Forelimb muscle (tissue), 1 donor: Measurements from ENCODE around the gene PPM1H. TPM values are rescaled to one million over a fixed set of nuclear protein-coding genes. Genes with fewer than 3 reads are reported as not detected.
A peak's percentile ranks its signal among the peaks of the same experiment; 100 is the strongest.

ENCODE experiments used
- DNase-seq: peaks from one replicate; pipeline ENCODE4 v3.0.0-alpha.2; 2013; ENCODE audit warnings: low read depth
- polyA plus RNA-seq: library from polyadenylated mRNA; unstranded; fragments of 120-200 nt; gene quantifications from one replicate; pipeline ENCODE4 v1.2.1, GENCODE V29; 2013; ENCODE audit not compliant: insufficient read length

PPM1H gene
- polyA plus RNA-seq, 1 donor: 3.1 TPM

GRCh38 chr12:62713723-62714122 is 221.2 kb downstream of the PPM1H start:
- no peak for DNase-seq

- no peak for DNase-seq
Observed at GRCh38 chr12:62712681-62713573, 222.0 kb downstream of the PPM1H start.

GRCh38 chr12:62711631-62712241 is 223.2 kb downstream of the PPM1H start:
- no peak for DNase-seq

DNA sequence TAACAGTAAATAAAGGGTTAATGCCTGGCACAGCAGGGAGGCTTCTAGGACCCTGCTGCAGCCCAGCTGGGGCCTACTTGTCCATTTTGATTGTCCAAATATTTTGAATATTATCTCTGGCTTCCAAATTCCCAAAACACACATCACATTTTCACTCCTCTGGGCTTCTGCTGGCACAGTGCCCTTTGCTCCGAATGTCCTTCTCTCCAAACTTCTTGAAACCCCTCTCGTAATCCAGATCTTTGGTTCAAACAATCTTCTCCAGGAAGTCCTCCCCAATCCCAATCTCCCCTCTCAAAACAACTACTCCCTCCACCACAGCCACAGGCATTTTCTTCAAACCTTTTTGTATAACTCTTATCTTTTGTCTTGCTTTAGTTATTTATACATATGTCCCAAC is 225.6 kb downstream of the PPM1H start:
- DNase-seq: no peak

DNA sequence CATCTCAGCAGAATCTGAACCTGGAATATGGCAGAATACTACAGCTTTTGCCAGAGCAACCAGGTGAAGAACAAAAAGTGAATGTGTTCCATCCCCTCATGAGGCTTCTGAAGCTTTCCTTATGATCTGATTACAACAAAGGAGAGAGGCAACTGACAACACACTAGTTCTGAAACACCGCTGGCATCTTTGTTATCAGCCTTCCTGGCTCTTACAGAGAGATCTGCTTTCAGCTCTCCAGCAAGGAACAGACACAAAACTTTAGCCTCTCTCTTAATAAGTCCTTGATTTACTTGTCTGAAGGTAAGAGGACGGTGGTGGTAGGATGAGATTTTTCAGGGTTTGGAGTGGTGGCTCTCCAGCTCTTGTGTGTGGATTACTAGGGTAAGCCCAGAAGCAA is 227.0 kb downstream of the PPM1H start:
- no peak for DNase-seq

DNA sequence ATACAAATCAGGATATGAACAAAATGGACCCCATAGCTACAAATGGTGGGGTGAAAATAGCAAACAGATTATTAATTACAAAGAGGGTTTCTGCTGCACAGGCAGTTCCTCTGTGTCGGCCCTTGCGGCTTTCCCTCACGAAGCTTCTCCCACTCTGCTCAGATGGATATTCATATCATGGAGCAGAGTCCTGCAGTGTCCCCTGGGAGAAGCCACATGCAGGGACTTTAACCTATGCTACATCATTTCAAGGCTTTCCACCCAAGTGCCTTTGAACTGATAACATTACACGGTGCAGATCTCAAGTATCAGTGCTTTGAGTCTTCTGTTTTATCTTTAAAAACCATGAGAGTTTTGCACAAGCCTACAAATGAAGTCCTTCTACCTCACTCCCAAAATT is 229.1 kb downstream of the PPM1H start:
- no peak for DNase-seq

DNA sequence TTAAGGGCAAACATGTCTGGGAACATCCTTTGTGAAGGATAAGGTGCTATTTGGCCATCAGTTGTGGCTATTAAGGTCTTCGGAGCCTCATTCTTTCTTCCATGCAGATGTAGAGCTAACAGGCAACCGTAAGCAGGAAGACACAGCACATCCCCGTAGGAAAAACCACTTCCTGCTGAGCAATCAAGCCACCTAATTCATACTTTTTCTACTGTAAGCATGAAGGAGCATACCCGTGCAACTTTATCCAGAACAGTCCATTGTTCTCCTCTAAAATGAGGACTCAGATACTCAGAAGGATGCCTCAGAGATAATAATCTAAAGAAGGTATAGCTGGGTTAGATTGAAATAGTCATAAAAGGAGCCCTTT is 232.0 kb downstream of the PPM1H start:
- no peak for DNase-seq

DNA sequence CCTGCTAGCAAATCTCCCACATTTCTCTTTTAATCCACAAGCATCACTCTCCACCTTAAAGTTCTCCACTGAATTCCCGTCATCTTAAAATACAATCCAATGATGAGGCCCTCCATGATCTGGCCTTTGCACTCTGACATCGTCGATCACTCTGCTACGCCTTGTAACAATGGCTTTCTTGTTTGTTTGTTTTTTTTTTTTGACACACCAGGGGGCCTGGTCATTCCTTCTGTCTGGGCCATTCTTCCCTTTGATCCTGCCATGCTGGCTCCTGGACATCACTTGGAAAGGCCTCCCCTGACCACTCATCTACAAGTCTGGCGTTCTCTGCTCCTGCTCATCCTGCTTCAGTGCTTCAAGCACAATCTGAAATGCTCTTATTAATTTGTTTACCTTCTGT is 233.5 kb downstream of the PPM1H start:
- no peak for DNase-seq

- no peak for DNase-seq
Observed at GRCh38 chr12:62700091-62700880, 234.7 kb downstream of the PPM1H start.

DNA sequence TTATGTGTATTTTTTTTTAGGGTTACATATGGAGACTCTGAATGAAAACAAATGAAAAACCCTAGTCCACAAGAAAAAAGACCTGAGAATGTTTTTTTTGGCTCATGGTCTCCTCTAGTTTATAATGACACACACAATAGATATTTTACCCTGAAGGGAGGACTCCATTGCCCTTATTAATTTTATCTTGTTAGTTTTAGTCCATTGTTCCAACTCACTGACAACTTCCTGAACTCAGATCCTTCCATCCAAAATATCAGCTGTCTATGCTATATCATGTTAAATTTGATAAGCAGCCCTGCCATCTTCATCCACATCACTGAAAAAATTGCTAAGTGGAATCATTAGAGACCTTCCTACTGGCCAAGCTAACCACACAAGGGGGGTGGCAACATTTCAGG is 236.2 kb downstream of the PPM1H start:
- DNase-seq: no peak

- no peak for DNase-seq
Observed at GRCh38 chr12:62697893-62698292, 237.1 kb downstream of the PPM1H start.

- no peak for DNase-seq
Observed at GRCh38 chr12:62695696-62696095, 239.3 kb downstream of the PPM1H start.

DNA sequence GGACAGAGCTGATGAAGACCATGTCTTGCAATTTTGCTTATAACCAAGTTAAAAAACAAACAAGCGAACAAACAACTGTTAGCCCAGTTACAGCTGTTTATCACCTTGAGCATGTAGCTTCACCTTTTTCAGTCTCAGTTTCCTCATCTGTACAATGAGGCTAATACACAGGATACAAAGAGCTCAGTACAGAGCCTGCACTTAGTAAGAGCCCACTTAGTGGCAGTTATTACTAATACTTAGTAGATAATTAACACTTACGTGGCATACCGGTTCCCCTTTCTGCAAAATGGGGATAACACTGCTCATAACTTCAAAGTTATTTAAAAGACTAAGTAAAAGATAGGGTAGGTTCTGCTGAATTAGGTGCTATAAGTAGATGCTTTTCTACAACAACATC is 240.3 kb downstream of the PPM1H start:
- no peak for DNase-seq

DNA sequence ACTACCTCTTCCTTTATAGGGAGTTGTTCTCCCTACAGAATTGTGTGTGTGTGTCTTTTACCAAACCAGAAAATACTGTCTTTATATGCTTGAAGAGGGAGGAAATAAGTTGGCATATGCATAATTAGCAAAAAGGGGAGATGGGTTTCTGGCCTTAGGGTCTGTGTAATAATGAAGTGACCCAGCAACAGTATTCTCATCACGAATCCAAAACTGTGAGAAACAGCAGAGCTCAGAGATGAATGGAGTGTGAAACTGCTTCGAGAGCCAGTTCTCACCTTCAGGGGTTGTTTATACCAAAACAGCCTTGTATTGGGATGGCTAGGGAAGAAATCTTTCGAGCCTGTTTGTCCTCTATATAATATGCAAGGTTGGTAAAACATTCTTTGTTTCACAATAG is 240.8 kb downstream of the PPM1H start:
- no peak for DNase-seq

DNA sequence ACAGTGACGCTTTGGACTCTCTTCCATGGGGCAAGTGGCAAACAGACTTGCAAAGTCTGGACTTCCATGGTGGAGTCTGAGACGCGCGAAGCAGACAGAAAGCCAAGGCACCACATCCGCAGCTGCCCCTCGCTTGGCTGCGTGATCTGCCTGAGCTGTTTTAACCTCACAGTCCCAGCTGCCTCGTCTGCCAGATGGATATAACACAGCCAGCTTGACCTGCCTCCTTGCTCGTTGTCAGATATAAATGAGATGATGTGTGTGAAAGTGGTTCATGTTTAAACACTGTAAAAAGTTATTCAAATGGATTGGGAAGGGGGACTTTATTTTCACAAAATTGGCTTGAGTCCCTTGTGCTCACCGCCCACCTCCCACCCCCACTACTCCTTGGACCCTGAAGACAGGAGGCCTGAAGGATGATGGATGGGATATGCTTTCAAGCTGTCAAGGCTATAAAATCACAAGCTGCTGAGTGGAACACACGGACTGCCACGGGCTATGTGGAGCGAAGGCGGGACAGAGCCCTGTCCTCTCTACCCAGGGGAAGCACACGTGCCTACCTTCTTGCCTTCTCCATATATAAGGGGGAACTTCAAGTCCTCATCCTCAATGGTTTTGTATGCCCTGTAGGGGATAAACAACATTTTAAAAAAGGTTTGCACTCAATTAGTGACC is 241.4 kb downstream of the PPM1H start:
- no peak for DNase-seq

DNA sequence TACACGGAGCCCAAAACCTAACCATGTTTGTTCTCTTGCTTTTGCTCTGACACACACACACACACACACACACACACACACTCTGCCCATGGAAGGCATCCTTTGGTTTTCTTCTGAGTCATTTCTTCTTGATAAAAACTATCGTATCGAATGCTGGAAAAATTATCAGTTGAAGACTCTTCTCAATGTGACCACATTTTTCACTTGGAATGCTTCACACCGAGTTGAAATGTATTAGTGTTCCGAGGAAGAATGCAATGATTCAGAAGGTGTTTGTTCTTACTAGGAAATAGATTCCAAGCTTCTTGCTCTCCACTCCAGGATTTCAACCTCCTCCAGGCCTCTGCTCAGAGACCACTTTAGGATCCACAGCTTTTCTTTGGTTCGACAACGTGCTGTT is 242.1 kb downstream of the PPM1H start:
- DNase-seq: no peak

DNA sequence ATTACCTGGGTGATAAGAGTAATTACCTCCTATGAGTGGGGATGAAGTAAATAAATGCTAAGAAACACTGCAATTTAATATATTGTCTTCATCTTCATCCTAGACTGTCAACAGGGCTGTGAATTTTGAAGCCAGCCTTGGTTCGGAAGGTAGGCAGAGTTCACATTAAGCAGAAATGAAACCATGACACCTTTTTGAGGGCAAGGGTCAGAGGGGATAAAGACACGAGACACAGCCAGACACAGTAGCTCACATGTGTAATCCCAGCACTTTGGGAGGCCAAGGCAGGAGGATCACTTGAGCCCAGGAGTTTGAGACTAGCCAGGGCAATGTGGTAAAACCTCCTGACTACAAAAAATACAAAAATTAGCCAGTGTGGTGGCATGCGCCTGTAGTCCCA is 243.6 kb downstream of the PPM1H start:
- DNase-seq: no peak

DNA sequence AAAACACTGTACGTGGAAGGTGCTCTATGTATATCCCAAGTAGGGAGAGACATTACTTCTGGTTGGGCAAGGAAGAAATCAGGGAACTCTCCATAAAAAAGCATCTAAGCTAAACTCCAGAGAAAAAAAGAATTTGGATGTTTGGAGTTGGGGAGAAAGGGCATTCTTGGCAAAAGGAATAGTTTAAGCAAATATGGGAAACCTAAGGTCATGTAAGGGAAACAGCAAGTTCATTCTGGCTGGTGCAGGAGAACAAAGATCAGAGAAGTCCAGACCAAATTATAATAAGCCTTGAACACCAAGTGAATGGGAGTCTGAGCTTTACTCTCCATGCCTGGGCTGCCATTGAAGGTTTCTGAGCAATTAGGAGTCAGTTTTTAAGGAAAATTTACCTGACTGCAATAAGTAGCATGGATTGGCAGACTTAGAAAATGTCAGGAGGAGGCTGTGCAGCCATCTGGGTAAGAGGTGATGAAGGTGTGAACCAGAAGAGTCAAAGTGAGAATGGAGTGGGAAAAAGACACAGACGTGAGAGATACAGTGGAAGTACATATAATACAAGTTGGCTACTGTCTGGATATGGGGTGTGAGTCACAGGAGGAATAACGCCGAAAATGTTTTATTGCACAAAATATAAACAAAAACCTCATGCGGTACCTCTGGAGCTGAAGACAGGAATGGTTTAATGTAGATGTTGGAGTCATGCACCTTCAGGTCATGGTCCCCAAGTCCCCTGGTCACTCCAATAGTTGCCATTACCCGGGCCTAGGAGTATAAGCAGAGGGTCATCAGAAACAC is 245.7 kb downstream of the PPM1H start:
- no peak for DNase-seq

GRCh38 chr12:62686938-62687337 is 248.0 kb downstream of the PPM1H start:
- no peak for DNase-seq

DNA sequence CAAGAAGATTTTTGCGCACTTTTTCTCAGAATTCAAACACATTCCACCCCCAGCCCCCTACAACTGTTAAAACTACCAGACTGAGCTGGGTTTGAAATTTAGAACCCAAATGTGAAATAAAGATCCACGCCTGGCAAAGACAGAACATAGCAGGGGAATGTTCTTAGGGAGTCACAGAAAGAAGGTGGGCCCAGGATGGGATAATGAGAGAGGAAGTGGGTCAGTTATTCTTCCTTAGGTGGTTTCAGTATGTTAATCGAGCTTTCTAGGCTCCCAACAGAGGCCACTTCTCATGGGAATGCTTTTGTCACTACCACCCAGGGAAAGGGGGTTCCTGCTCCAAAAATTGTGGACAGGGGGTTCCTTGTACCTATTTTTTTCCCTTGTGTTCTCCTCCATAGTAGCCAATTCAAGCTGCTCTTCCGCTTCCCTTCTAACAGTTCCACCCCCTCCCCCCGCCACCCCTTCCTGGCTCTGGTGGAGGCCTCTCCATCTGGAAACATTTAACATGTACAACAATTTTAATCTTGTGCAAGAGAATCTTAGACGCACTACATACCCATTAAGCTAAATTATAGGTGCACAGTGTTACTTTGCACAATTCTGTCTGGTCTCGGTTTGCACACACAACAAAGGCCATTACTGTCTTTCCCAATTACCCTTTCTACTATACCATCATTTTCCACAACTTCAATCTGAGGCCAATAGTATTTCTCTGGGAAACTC is 250.2 kb downstream of the PPM1H start:
- DNase-seq: peak; percentile 66
